Fibroblast of mammary gland (primary cell): Measurements from ENCODE around the gene CNGB1.

Experiments used
- DNase-seq: peaks from one replicate; pipeline ENCODE4 v3.0.0-alpha.2; 2010; ENCODE audit warnings: low read depth
- H3K4me3 ChIP-seq: 2 replicates; pipeline ENCODE4 v1.5.1; 2011; ENCODE audit warnings: low read depth, mild to moderate bottlenecking, low read length, moderate library complexity; ENCODE audit not compliant: control insufficient read depth
- CTCF ChIP-seq: conservative IDR thresholded peaks from 2 replicates; pipeline ENCODE4 v1.5.1; 2011; ENCODE audit warnings: low read depth, low read length, inconsistent platforms; ENCODE audit not compliant: control insufficient read depth, insufficient read depth

CNGB1 gene

GRCh38 chr16:57892041-57892440 is 78.9 kb downstream of the CNGB1 start:
- no peak overlapping the region for H3K4me3 ChIP-seq
- DNase-seq = peak; percentile 90
- TF ChIP-seq CTCF = no peak

- H3K4me3 ChIP-seq = no peak overlapping the region
- no peak for DNase-seq
Observed at GRCh38 chr16:57890752-57891111, 80.2 kb downstream of the CNGB1 start.

GRCh38 chr16:57889960-57890751 is 80.8 kb downstream of the CNGB1 start:
- no peak for TF ChIP-seq CTCF
- no peak overlapping the region for H3K4me3 ChIP-seq
- peak; percentile 64 for DNase-seq

More at GRCh38 chr16:57890752-57891111, 80.2 kb downstream of the CNGB1 start:
- no peak for TF ChIP-seq CTCF

GRCh38 chr16:57889522-57889921 is 81.4 kb downstream of the CNGB1 start:
- no peak overlapping the region for H3K4me3 ChIP-seq
- no peak for TF ChIP-seq CTCF
- no peak for DNase-seq

GRCh38 chr16:57889111-57889510 is 81.8 kb downstream of the CNGB1 start:
- no peak for TF ChIP-seq CTCF
- no peak for DNase-seq
- H3K4me3 ChIP-seq = no peak overlapping the region

GRCh38 chr16:57888128-57888527 is 82.8 kb downstream of the CNGB1 start:
- H3K4me3 ChIP-seq = no peak overlapping the region
- no peak for DNase-seq
- TF ChIP-seq CTCF = no peak
